BLaER1 (cell line): ENCODE data around the gene MTCH1.

Source experiments
- H3K27ac ChIP-seq: shearing (Covaris generic); formaldehyde crosslinking; 2 replicates; pipeline ENCODE4 v1.8.1; 2022
- H3K27me3 ChIP-seq: shearing (Covaris generic); formaldehyde crosslinking; 2 replicates; pipeline ENCODE4 v1.8.1; 2022
- H3K36me3 ChIP-seq: shearing (Covaris generic); formaldehyde crosslinking; 2 replicates; pipeline ENCODE4 v1.8.1; 2022
- H3K4me1 ChIP-seq: shearing (Covaris generic); formaldehyde crosslinking; 2 replicates; pipeline ENCODE4 v1.8.1; 2022
- H3K4me2 ChIP-seq: shearing (Covaris generic); formaldehyde crosslinking; 2 replicates; pipeline ENCODE4 v1.8.1; 2022
- H3K4me3 ChIP-seq: shearing (Covaris generic); formaldehyde crosslinking; 2 replicates; pipeline ENCODE4 v1.8.1; 2022
- H3K9ac ChIP-seq: shearing (Covaris generic); formaldehyde crosslinking; 2 replicates; pipeline ENCODE4 v1.8.1; 2022
- H3K9me3 ChIP-seq: shearing (Covaris generic); formaldehyde crosslinking; 2 replicates; pipeline ENCODE4 v1.8.1; 2022
- H4K20me1 ChIP-seq: shearing (Covaris generic); formaldehyde crosslinking; 2 replicates; pipeline ENCODE4 v1.8.1; 2022
- Cebpa-rat ChIP-seq: shearing (Covaris generic); IDR thresholded peaks from 2 replicates; pipeline ENCODE4 v1.8.1; 2022

Gene MTCH1

DNA sequence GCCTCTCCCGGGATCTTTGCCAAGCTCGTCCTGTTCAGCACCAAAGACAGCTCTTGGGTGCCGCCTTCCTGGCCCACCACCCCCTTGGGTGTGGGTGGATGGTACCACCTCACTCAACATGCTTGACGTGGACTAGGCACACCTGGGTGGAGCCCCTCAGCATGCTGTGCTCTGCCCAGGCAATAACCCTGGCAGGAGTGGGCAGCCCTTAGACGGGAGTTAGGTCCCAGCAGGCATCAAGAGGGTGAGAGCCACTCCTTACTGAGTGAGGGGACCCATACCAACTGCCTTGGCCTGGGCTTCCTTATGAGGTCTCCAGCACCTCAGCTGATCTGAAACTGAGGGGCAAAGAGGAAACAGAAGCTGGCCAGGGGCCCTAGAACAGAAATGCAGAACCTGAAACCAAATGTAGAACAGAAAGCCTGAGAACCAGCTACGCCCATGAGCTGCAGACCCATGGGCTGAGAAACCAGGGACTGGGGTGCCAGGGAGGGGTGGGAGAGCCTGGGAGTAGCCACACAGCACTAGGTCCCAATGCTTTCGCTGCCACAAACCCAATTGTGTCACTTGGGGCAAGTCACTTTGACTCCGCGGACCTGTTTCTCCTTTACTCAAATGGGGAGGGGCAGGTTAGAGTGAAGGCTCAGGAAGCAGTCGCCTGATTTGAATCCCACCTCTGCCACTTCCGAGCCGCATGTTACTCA, 21.5 kb upstream of the MTCH1 start:
- no peak overlapping the region for H3K4me3 ChIP-seq
- no peak for TF ChIP-seq Cebpa-rat
- peaks cover 88% of the 10 kb centered on the region for H3K4me1 ChIP-seq
- H3K9ac ChIP-seq = no peak overlapping the region
- H3K36me3 ChIP-seq = no peaks in the 10 kb centered on the region
- no peaks in the 10 kb centered on the region for H4K20me1 ChIP-seq
- H3K27me3 ChIP-seq = no peaks in the 10 kb centered on the region
- H3K4me2 ChIP-seq = peak overlapping the region; percentile 96
- H3K27ac ChIP-seq = no peak overlapping the region
- H3K9me3 ChIP-seq = no peaks in the 10 kb centered on the region

DNA sequence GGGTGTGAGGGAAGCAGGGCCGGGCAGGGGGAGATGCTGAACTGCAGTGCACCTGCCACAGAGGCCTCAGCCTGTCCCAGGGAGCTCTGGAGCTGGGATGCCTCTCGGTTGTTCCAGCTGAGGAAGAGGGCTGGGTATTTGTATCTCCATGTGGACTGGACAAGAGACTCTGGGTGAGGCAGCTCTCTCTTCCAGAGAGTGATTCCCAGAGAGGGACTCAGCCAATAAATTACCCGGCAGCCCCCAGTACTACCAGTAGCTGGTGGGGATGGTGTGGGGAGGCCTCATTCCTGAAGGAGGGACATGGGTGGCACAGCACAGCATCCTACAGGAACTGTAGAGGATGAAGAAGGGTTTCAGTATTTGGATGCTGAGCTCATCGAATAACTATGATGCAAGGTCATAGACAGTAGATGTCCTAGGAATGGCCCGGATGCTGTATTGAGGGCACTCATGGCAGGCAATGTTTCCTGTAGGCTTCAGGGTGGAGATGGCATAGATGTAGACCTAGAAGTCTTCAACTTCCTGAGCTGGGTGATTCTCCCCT, 20.9 kb upstream of the MTCH1 start:
- no peaks in the 10 kb centered on the region for H3K9me3 ChIP-seq
- TF ChIP-seq Cebpa-rat = no peak
- H3K36me3 ChIP-seq = no peaks in the 10 kb centered on the region
- H4K20me1 ChIP-seq = no peaks in the 10 kb centered on the region
- no peak overlapping the region for H3K27ac ChIP-seq
- peaks cover 93% of the 10 kb centered on the region for H3K4me1 ChIP-seq
- H3K9ac ChIP-seq = no peak overlapping the region
- peak overlapping the region; percentile 96 for H3K4me2 ChIP-seq
- no peak overlapping the region for H3K4me3 ChIP-seq
- H3K27me3 ChIP-seq = no peaks in the 10 kb centered on the region

- Histone ChIP-seq H3K4me3 (peak overlapping the region; percentile 56), H3K4me1 (peaks cover 93% of the 10 kb centered on the region), H3K36me3 (no peaks in the 10 kb centered on the region), H3K27me3 (no peaks in the 10 kb centered on the region), H3K9me3 (no peaks in the 10 kb centered on the region), H3K9ac (peak overlapping the region; percentile 43), H4K20me1 (no peaks in the 10 kb centered on the region), H3K4me2 (peak overlapping the region; percentile 96), H3K27ac (peak overlapping the region; percentile 89)
- TF ChIP-seq Cebpa-rat = no peak
Measured at GRCh38 chr6:37005827-37006567, 20.0 kb upstream of the MTCH1 start.

GRCh38 chr6:37005061-37005810, 19.2 kb upstream of the MTCH1 start, which contains the start of gene FGD2:
FGD2 (plus strand) TSS chr6:37005655; CDS start chr6:37005818, 163 bp downstream.
- Histone ChIP-seq H3K36me3 (no peaks in the 10 kb centered on the region), H3K27me3 (no peaks in the 10 kb centered on the region), H3K4me3 (peak within 1 kb of the TSS; percentile 56), H4K20me1 (no peaks in the 10 kb centered on the region), H3K4me1 (peaks cover 93% of the 10 kb centered on the region), H3K27ac (peak within 1 kb of the TSS; percentile 89), H3K4me2 (peak within 1 kb of the TSS; percentile 96), H3K9ac (peak within 1 kb of the TSS; percentile 75), H3K9me3 (no peaks in the 10 kb centered on the region)
- TF ChIP-seq Cebpa-rat = no peak

GRCh38 chr6:37004044-37004980, 18.3 kb upstream of the MTCH1 start:
- no peak for TF ChIP-seq Cebpa-rat
- H3K36me3 ChIP-seq = no peaks in the 10 kb centered on the region
- peak overlapping the region; percentile 75 for H3K9ac ChIP-seq
- H3K4me2 ChIP-seq = peak overlapping the region; percentile 96
- H3K27me3 ChIP-seq = no peaks in the 10 kb centered on the region
- H3K27ac ChIP-seq = peak overlapping the region; percentile 89
- no peaks in the 10 kb centered on the region for H3K9me3 ChIP-seq
- no peaks in the 10 kb centered on the region for H4K20me1 ChIP-seq
- H3K4me3 ChIP-seq = peak overlapping the region; percentile 56
- H3K4me1 ChIP-seq = peaks cover 100% of the 10 kb centered on the region

DNA sequence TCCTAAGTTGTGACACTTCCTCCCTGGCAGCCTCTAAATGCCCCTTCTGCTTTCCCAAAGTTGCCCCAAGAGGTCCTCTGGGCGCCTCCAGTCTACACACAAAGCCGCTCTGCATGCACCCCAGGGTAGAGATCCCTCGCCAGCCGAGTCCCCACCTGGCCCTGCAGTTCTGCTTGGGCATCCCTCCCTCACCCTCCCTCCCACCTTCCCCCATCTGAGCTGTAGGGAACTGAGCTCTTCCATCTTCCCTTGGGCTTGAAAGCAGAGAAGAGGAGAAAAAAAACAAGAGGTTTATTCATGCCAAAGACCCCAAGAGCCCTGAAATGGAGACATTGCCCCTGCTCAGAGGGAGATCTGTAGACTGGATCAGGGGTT, 13.7 kb upstream of the MTCH1 start:
- Histone ChIP-seq H3K4me1 (peaks cover 93% of the 10 kb centered on the region), H3K4me3 (no peak overlapping the region), H3K9ac (peak overlapping the region; percentile 75; the same call in 1 of the 2 replicates), H3K4me2 (peak overlapping the region; percentile 96), H3K27ac (peak overlapping the region; percentile 93), H4K20me1 (no peaks in the 10 kb centered on the region), H3K9me3 (no peaks in the 10 kb centered on the region), H3K27me3 (no peaks in the 10 kb centered on the region), H3K36me3 (no peaks in the 10 kb centered on the region)
- no peak for TF ChIP-seq Cebpa-rat

DNA sequence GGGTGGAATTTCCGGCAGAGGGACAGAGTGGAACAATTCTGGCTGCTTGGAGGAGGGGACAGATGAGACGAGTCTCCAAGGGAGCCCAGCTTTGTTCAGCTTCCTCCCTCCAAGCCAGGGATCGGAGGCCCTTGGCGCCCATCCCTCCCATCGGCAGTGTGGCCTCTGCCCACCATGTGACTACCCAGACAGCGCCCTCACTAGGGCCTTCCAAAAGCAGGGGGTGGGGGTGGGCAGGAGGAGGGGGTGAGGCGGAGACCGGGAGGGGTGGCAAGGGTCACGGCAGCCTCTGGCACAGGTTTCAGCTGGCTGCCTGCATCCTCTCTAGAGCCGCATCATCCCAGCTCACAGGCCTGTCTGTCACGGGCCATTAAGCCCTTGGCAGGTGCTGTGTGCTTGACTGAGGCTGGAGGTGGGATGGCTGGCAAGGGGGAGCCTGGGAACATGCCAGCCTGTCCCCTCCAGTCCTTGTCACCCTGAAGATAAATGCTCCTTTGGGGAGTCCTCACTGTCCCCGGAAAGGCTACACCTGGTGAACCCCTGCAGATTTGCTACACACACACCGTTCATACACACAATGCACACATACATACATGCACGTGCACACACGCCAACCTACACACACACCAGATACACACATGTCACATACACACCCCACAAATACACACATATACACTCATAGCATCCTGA, 13.2 kb upstream of the MTCH1 start:
- TF ChIP-seq Cebpa-rat = no peak
- no peaks in the 10 kb centered on the region for H3K27me3 ChIP-seq
- H3K36me3 ChIP-seq = no peaks in the 10 kb centered on the region
- peak overlapping the region; percentile 75 for H3K9ac ChIP-seq
- peaks cover 87% of the 10 kb centered on the region for H3K4me1 ChIP-seq
- no peaks in the 10 kb centered on the region for H4K20me1 ChIP-seq
- H3K4me3 ChIP-seq = peak overlapping the region; percentile 48
- peak overlapping the region; percentile 96 for H3K4me2 ChIP-seq
- H3K27ac ChIP-seq = peak overlapping the region; percentile 93
- H3K9me3 ChIP-seq = no peaks in the 10 kb centered on the region

DNA sequence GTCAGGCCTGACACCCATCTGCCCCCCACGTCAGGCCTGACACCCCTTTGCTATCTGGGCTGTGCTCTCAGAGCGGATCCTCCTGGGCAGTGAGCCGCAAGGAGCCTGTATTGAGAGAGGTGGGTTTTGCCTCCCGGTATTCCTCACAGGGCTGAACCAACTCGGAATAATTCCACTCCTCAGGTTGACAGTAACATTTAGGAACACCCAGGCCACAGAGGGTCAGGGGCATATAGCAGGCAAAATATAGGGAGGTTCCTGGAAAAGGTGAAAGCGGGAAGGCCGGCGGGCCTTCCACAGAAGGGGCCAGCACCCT, 12.7 kb upstream of the MTCH1 start:
- Histone ChIP-seq H3K4me2 (peak overlapping the region; percentile 96), H3K4me3 (peak overlapping the region; percentile 48), H4K20me1 (no peaks in the 10 kb centered on the region), H3K4me1 (peaks cover 82% of the 10 kb centered on the region), H3K36me3 (no peaks in the 10 kb centered on the region), H3K9ac (peak overlapping the region; percentile 75), H3K9me3 (no peaks in the 10 kb centered on the region), H3K27me3 (no peaks in the 10 kb centered on the region), H3K27ac (peak overlapping the region; percentile 93)
- TF ChIP-seq Cebpa-rat = no peak
